ENCODE results near the gene RXFP3. TPM values are rescaled to one million over a fixed set of nuclear protein-coding genes. Genes with fewer than 3 reads are reported as not detected.
"Not testable (repeated sequence)": the region's sequence is repeated elsewhere in the genome, so short reads cannot be mapped to it uniquely, and the experiment has no call there.

RXFP3 gene
- total and polyA plus RNA-seq, 2 donors, result not detected

DNA sequence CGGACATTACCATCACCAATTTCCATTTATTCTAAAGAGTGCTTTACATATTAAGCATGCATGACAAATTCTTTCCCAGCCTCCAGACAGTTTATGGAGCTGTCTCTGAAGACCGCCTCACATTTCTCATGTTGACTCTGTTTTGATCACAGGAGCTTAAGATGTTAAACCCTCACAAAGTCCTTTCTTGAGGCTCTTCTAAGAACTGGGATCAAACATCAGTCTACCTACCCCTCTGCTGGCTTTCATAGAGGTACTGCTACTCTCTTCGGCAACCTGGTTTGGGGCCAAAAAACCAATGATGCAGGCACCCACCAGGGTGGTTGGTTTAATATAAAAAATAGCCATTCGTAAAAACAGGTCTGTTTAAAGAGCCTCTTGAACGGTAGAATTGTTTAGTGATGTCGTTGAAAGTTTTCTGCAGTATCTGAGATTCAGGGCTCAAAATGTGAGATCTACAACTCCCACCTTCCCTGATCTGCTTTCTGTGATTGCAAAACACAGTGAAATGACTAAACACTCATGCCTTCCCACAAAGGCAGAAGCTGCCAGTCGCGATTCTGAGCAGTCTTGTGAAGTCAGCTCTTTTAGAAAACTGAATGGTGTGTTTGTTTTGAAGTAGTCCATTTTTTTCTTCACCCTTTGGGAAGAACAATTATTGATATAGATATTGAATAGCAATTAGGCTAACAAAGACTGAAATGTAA lies 3.5 kb downstream of the RXFP3 start:
- no peaks in the 10 kb centered on the region for H3K4me1 ChIP-seq (ENCODE audit: control insufficient read depth in 2 of 2, insufficient read depth in 2 of 2, low read length in 2 of 2)
- peaks cover 0 to 3% of the 10 kb centered on the region in 2 donors for H3K9me3 ChIP-seq (ENCODE audit: control insufficient read depth in 2 of 2, insufficient read depth in 1 of 2, low read length in 1 of 2)
- H3K27ac ChIP-seq (ENCODE audit: low read depth in 1 of 2, low read length in 1 of 2), result no peak overlapping the region
- no peak for DNase-seq (ENCODE audit: low read depth in 6 of 9, low spot score in 9 of 9)
- 89% methylated on average over 8 of the region's 8 CpGs for WGBS
- peaks cover 44 to 50% of the 10 kb centered on the region in 2 donors for H3K27me3 ChIP-seq (ENCODE audit: control insufficient read depth in 2 of 2, insufficient read depth in 1 of 2, low read length in 1 of 2)
- no peak overlapping the region for H3K4me3 ChIP-seq (ENCODE audit: low read length in 2 of 2)
- H3K36me3 ChIP-seq (ENCODE audit: control insufficient read depth in 2 of 2, insufficient read depth in 2 of 2, low read length in 1 of 2), result no peaks in the 10 kb centered on the region

- H3K4me3 ChIP-seq (ENCODE audit: low read length in 2 of 2), result no peak overlapping the region
- no peaks in the 10 kb centered on the region for H3K4me1 ChIP-seq (ENCODE audit: control insufficient read depth in 2 of 2, insufficient read depth in 2 of 2, low read length in 2 of 2)
- no peak overlapping the region for H3K27ac ChIP-seq (ENCODE audit: low read depth in 1 of 2, low read length in 1 of 2)
- no peak for DNase-seq (ENCODE audit: low read depth in 6 of 9, low spot score in 9 of 9)
- 91% methylated on average over 5 of the region's 5 CpGs for WGBS
- no peaks in the 10 kb centered on the region for H3K36me3 ChIP-seq (ENCODE audit: control insufficient read depth in 2 of 2, insufficient read depth in 2 of 2, low read length in 1 of 2)
- H3K9me3 ChIP-seq (ENCODE audit: control insufficient read depth in 2 of 2, insufficient read depth in 1 of 2, low read length in 1 of 2), result peaks cover 0 to 3% of the 10 kb centered on the region in 2 donors
- H3K27me3 ChIP-seq (ENCODE audit: control insufficient read depth in 2 of 2, insufficient read depth in 1 of 2, low read length in 1 of 2), result peaks cover 35 to 40% of the 10 kb centered on the region in 2 donors
Observed at GRCh38 chr5:33941090-33941489, 4.9 kb downstream of the RXFP3 start.

DNA sequence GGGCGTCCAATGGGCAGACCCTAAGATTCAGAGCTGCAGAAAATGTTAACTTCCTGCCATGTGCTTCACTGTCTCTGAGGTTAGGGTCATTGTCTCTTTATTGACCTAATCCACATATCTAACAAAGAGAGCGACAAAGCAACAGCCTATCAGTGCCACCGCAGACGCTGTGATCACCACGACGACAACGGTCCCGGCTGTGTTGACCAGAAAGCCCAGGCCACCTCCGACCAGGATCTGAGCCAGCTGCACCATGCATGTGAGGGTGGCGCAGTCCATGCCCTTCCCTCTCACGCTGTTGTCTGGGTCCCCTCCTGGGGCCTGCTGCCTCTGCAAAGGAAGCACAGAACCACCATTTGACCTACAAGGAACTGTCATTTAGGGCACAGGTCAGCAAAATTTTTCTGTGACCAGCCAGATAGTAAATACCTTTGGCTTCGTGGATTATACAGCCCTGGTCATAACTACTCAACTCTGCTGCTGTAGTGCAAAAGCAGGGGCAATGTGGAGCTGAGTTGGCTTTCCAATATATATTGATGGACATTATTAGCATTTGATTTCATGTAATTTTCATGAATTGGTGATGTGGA lies 8.5 kb downstream of the RXFP3 start:
- no peaks in the 10 kb centered on the region for H3K4me1 ChIP-seq (ENCODE audit: control insufficient read depth in 2 of 2, insufficient read depth in 2 of 2, low read length in 2 of 2)
- H3K9me3 ChIP-seq (ENCODE audit: control insufficient read depth in 2 of 2, insufficient read depth in 1 of 2, low read length in 1 of 2), result no peaks in the 10 kb centered on the region
- WGBS, result 88% methylated on average over 12 of the region's 12 CpGs
- H3K4me3 ChIP-seq (ENCODE audit: low read length in 2 of 2), result no peak overlapping the region
- no peak overlapping the region for H3K27ac ChIP-seq (ENCODE audit: low read depth in 1 of 2, low read length in 1 of 2)
- no peak for DNase-seq (ENCODE audit: low read depth in 6 of 9, low spot score in 9 of 9)
- peaks cover under 1 to 6% of the 10 kb centered on the region in 2 donors for H3K27me3 ChIP-seq (ENCODE audit: control insufficient read depth in 2 of 2, insufficient read depth in 1 of 2, low read length in 1 of 2)
- no peaks in the 10 kb centered on the region for H3K36me3 ChIP-seq (ENCODE audit: control insufficient read depth in 2 of 2, insufficient read depth in 2 of 2, low read length in 1 of 2)

DNA sequence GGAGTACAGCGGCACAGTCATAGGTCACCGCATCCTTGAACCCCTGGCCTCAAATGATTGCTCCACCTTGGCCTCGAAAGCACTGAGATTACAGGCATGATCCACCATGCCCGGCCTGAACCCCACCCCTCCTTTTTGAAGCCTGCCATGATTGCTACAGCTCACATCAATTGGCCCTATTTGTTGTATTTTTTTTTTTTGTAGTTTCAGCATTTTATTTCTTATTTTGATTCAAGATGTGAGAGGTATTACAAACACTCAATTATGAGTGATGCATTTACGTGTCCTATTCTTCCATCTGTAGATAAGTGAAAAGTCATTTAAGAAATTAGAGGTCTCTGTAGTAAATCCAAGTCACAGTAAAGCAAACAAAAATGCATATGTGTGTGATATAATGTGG lies 16.0 kb downstream of the RXFP3 start:
- not testable (repeated sequence) for H3K9me3 ChIP-seq (ENCODE audit: control insufficient read depth in 2 of 2, insufficient read depth in 1 of 2, low read length in 1 of 2); H3K27ac ChIP-seq (ENCODE audit: low read depth in 1 of 2, low read length in 1 of 2)
- 78% methylated on average over 5 of the region's 5 CpGs for WGBS

GRCh38 chr5:33957577-33958150 lies 21.5 kb downstream of the RXFP3 start:
- 85% methylated on average over 2 of the region's 2 CpGs for WGBS
- H3K27ac ChIP-seq (ENCODE audit: low read depth in 1 of 2, low read length in 1 of 2), result no peak overlapping the region

More for the DNA sequence above, 16.0 kb downstream of the RXFP3 start:
- H3K36me3 ChIP-seq (ENCODE audit: control insufficient read depth in 2 of 2, insufficient read depth in 2 of 2, low read length in 1 of 2); H3K27me3 ChIP-seq (ENCODE audit: control insufficient read depth in 2 of 2, insufficient read depth in 1 of 2, low read length in 1 of 2); DNase-seq (ENCODE audit: low read depth in 6 of 9, low spot score in 9 of 9); H3K4me3 ChIP-seq (ENCODE audit: low read length in 2 of 2); H3K4me1 ChIP-seq (ENCODE audit: control insufficient read depth in 2 of 2, insufficient read depth in 2 of 2, low read length in 2 of 2): not testable (repeated sequence)

GRCh38 chr5:33958176-33958575 lies 22.0 kb downstream of the RXFP3 start:
- WGBS, result 76% methylated on average over 2 of the region's 2 CpGs

More at GRCh38 chr5:33957577-33958150, 21.5 kb downstream of the RXFP3 start:
- Histone ChIP-seq H3K27me3 (ENCODE audit: control insufficient read depth in 2 of 2, insufficient read depth in 1 of 2, low read length in 1 of 2) (no peaks in the 10 kb centered on the region), H3K4me3 (ENCODE audit: low read length in 2 of 2) (no peak overlapping the region), H3K36me3 (ENCODE audit: control insufficient read depth in 2 of 2, insufficient read depth in 2 of 2, low read length in 1 of 2) (no peaks in the 10 kb centered on the region), H3K4me1 (ENCODE audit: control insufficient read depth in 2 of 2, insufficient read depth in 2 of 2, low read length in 2 of 2) (no peaks in the 10 kb centered on the region), H3K9me3 (ENCODE audit: control insufficient read depth in 2 of 2, insufficient read depth in 1 of 2, low read length in 1 of 2) (no peaks in the 10 kb centered on the region)
- no peak for DNase-seq (ENCODE audit: low read depth in 6 of 9, low spot score in 9 of 9)

DNA sequence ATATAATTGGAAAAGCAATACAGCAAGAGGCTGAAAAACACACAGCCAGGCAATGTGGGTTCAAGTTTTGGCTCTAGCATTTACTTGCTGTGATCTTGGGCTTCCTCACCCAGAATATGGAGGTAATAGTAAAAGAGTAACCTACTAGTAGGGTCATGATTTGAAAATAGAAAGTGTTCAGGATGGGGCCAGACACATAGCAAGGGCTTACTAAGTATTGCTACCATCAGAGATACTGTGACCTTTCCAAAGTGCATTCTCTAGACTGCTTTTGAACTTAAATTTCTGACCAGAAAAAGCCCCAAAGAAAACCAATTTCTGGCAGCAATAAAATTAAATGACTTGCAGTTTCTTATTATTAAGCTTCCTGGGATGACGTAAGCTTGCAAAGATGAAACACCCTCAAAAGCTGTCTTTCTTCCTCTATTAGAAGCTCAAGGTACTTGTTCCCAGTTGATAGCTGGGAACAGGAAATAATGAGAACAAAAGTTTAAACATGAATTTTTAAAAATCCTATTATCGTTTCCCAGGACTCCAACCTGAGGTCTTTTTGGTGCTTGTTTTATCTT lies 28.0 kb downstream of the RXFP3 start:
- Histone ChIP-seq H3K4me3 (ENCODE audit: low read length in 2 of 2) (no peak overlapping the region), H3K4me1 (ENCODE audit: control insufficient read depth in 2 of 2, insufficient read depth in 2 of 2, low read length in 2 of 2) (no peaks in the 10 kb centered on the region), H3K36me3 (ENCODE audit: control insufficient read depth in 2 of 2, insufficient read depth in 2 of 2, low read length in 1 of 2) (no peaks in the 10 kb centered on the region), H3K27me3 (ENCODE audit: control insufficient read depth in 2 of 2, insufficient read depth in 1 of 2, low read length in 1 of 2) (no peaks in the 10 kb centered on the region), H3K9me3 (ENCODE audit: control insufficient read depth in 2 of 2, insufficient read depth in 1 of 2, low read length in 1 of 2) (no peaks in the 10 kb centered on the region), H3K27ac (ENCODE audit: low read depth in 1 of 2, low read length in 1 of 2) (no peak overlapping the region)
- DNase-seq (ENCODE audit: low read depth in 6 of 9, low spot score in 9 of 9), result no peak
- WGBS, result 50% methylated on average over 2 of the region's 2 CpGs

More at GRCh38 chr5:33958176-33958575, 22.0 kb downstream of the RXFP3 start:
- DNase-seq (ENCODE audit: low read depth in 6 of 9, low spot score in 9 of 9), result no peak
- H3K36me3 ChIP-seq (ENCODE audit: control insufficient read depth in 2 of 2, insufficient read depth in 2 of 2, low read length in 1 of 2), result no peaks in the 10 kb centered on the region
- H3K4me3 ChIP-seq (ENCODE audit: low read length in 2 of 2), result no peak overlapping the region
- H3K9me3 ChIP-seq (ENCODE audit: control insufficient read depth in 2 of 2, insufficient read depth in 1 of 2, low read length in 1 of 2), result no peaks in the 10 kb centered on the region
- no peak overlapping the region for H3K27ac ChIP-seq (ENCODE audit: low read depth in 1 of 2, low read length in 1 of 2)
- H3K27me3 ChIP-seq (ENCODE audit: control insufficient read depth in 2 of 2, insufficient read depth in 1 of 2, low read length in 1 of 2), result no peaks in the 10 kb centered on the region
- H3K4me1 ChIP-seq (ENCODE audit: control insufficient read depth in 2 of 2, insufficient read depth in 2 of 2, low read length in 2 of 2), result no peaks in the 10 kb centered on the region

DNA sequence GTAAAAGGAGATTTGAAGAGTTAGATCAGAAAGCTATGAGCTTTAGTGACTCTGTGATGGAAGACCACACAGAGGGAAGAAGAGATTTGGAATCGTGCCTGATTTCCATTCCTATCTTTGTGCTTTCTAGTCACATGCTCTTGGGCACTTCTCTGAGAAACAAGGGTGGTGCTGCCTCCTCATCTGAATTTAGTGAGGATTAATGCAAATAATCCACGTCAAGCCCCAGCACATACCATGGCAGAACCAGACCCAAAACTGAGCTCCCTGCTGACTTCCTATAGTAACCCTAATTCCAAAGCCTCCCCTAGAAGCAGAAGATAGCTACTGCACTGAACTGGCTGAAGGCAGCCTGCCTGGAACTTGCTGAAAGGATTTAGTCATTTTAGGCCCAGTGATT lies 30.6 kb downstream of the RXFP3 start:
- no peak for DNase-seq (ENCODE audit: low read depth in 6 of 9, low spot score in 9 of 9)
- Histone ChIP-seq H3K27me3 (ENCODE audit: control insufficient read depth in 2 of 2, insufficient read depth in 1 of 2, low read length in 1 of 2) (no peaks in the 10 kb centered on the region), H3K4me3 (ENCODE audit: low read length in 2 of 2) (no peak overlapping the region), H3K27ac (ENCODE audit: low read depth in 1 of 2, low read length in 1 of 2) (no peak overlapping the region), H3K36me3 (ENCODE audit: control insufficient read depth in 2 of 2, insufficient read depth in 2 of 2, low read length in 1 of 2) (no peaks in the 10 kb centered on the region), H3K4me1 (ENCODE audit: control insufficient read depth in 2 of 2, insufficient read depth in 2 of 2, low read length in 2 of 2) (no peaks in the 10 kb centered on the region), H3K9me3 (ENCODE audit: control insufficient read depth in 2 of 2, insufficient read depth in 1 of 2, low read length in 1 of 2) (no peaks in the 10 kb centered on the region)
- 96% methylated on average over 2 of the region's 2 CpGs for WGBS
